HL-60 (cell line): ENCODE data around the gene MYLK4.

Experiments
- DNase-seq, 2 experiments: peaks; one replicate each; pipeline ENCODE4 v3.0.0-alpha.2; 2010 to 2020; ENCODE audit warnings: low read depth in 1 of 2, low spot score in 1 of 2
- H3K27ac ChIP-seq: fragments of 250-450 bp; sonication (Bioruptor Pico); replicated peaks from 2 replicates; pipeline ENCODE4 v1.5.1; 2020; ENCODE audit warnings: mild to moderate bottlenecking, moderate library complexity
- H3K27me3 ChIP-seq: fragments of 250-450 bp; sonication (Bioruptor Pico); 2 replicates; pipeline ENCODE4 v1.5.1; 2021; ENCODE audit warnings: mild to moderate bottlenecking, moderate library complexity; ENCODE audit not compliant: insufficient read depth, poor library complexity, severe bottlenecking
- H3K4me3 ChIP-seq: replicated peaks from 2 replicates; pipeline ENCODE4 v1.5.1; 2011; ENCODE audit warnings: mild to moderate bottlenecking, control low read depth, low read length; ENCODE audit not compliant: insufficient read depth
- GABPA ChIP-seq: IDR thresholded peaks from 2 replicates; pipeline ENCODE4 v1.6.1; 2012; ENCODE audit warnings: low read depth
- POLR2AphosphoS5 ChIP-seq: IDR thresholded peaks from 2 replicates; pipeline ENCODE4 v1.6.1; 2012; ENCODE audit warnings: low read depth
- SPI1 ChIP-seq: IDR thresholded peaks from 2 replicates; pipeline ENCODE4 v1.6.1; 2012; ENCODE audit warnings: low read depth, mild to moderate bottlenecking, borderline replicate concordance
- TF ChIP-seq, protein P1 (sequence below): IDR thresholded peaks from one replicate; pipeline ENCODE4 v1.5.1; 2011; ENCODE audit warnings: low read length, control low read depth, inconsistent platforms; ENCODE audit not compliant: insufficient read depth
- TF ChIP-seq, protein P2 (sequence below): IDR thresholded peaks from 2 replicates; pipeline ENCODE4 v1.6.1; 2012; ENCODE audit warnings: low read depth; ENCODE audit not compliant: insufficient replicate concordance

MYLK4 gene

DNA sequence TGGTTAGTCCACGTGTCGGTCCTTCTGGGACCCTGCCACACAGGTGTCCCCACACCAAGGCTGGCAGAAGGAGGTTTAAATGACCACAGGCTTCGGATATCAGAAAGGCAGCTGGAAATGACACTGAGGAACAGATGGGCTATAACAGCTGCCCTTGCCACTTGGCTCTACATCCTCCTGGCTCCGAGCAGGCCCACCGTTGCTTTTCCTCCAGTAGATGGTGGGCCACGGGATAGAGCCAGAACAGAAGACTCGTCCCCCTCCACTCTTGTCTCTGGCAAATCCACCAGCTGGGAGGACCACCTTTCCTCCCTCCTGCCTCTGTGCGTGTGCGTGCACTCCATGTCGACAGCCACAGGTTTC lies 32.1 kb upstream of the MYLK4 start:
- H3K27me3 ChIP-seq, result no peaks in the 10 kb centered on the region
- H3K4me3 ChIP-seq, result no peak overlapping the region
- no peak overlapping the region for H3K27ac ChIP-seq
- no peak for TF ChIP-seq GABPA
- TF ChIP-seq SPI1, result no peak
- TF ChIP-seq, protein P1, sequence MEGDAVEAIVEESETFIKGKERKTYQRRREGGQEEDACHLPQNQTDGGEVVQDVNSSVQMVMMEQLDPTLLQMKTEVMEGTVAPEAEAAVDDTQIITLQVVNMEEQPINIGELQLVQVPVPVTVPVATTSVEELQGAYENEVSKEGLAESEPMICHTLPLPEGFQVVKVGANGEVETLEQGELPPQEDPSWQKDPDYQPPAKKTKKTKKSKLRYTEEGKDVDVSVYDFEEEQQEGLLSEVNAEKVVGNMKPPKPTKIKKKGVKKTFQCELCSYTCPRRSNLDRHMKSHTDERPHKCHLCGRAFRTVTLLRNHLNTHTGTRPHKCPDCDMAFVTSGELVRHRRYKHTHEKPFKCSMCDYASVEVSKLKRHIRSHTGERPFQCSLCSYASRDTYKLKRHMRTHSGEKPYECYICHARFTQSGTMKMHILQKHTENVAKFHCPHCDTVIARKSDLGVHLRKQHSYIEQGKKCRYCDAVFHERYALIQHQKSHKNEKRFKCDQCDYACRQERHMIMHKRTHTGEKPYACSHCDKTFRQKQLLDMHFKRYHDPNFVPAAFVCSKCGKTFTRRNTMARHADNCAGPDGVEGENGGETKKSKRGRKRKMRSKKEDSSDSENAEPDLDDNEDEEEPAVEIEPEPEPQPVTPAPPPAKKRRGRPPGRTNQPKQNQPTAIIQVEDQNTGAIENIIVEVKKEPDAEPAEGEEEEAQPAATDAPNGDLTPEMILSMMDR, result no peak
- TF ChIP-seq, protein P2, sequence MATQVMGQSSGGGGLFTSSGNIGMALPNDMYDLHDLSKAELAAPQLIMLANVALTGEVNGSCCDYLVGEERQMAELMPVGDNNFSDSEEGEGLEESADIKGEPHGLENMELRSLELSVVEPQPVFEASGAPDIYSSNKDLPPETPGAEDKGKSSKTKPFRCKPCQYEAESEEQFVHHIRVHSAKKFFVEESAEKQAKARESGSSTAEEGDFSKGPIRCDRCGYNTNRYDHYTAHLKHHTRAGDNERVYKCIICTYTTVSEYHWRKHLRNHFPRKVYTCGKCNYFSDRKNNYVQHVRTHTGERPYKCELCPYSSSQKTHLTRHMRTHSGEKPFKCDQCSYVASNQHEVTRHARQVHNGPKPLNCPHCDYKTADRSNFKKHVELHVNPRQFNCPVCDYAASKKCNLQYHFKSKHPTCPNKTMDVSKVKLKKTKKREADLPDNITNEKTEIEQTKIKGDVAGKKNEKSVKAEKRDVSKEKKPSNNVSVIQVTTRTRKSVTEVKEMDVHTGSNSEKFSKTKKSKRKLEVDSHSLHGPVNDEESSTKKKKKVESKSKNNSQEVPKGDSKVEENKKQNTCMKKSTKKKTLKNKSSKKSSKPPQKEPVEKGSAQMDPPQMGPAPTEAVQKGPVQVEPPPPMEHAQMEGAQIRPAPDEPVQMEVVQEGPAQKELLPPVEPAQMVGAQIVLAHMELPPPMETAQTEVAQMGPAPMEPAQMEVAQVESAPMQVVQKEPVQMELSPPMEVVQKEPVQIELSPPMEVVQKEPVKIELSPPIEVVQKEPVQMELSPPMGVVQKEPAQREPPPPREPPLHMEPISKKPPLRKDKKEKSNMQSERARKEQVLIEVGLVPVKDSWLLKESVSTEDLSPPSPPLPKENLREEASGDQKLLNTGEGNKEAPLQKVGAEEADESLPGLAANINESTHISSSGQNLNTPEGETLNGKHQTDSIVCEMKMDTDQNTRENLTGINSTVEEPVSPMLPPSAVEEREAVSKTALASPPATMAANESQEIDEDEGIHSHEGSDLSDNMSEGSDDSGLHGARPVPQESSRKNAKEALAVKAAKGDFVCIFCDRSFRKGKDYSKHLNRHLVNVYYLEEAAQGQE, result no peak
- TF ChIP-seq POLR2AphosphoS5, result no peak
- no peak for DNase-seq

DNA sequence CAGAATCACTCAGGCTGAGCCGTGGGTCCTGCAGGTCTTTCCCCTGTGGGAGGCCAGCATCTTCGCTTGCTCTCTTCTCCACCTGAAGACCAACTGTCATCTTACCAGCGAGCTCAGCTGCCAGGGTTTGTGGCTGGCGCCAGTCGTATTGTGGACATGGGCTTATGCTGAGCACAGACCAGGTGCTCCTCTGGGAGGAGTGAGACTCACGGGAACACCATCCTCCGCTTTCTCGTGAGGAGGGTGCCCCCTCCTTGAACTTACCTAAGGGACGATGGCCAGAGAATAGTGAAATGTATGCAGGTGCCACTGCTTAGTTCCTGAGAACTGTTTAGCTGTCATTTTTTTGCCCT lies 31.6 kb upstream of the MYLK4 start:
- DNase-seq, result no peak
- Histone ChIP-seq H3K4me3 (no peak overlapping the region), H3K27me3 (no peaks in the 10 kb centered on the region)

DNA sequence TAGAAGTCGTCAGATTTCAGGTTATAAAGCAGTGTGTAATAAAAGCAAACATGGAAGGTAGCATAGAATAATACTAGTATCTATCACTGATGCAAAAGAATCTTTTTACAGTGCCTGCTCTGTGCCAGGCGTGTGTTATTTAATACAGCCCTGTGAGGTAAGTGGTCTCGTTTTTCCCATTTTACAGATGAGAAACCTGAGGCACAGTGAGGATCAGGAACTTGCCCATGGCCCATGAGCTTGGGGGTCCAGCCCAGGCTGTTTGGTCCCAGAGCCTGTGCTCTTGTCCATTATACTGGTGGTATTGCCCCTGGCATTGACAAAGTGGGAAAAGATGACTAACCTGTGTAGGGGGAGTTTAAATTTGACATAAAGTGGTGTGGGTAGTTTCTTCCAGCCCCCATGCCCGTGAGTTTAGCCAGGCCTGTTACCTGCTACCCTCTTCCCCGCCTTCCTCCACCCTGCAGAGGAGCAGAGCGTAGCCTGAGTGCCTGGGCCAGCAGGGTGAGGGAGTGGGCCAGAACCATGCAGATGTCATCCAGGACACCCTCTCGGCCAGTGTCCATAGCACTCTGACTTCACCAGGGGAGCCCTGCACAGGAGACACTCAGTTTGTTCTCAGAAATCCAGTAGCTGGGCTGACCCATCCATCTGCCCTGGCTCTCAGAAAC lies 31.1 kb upstream of the MYLK4 start:
- no peak for DNase-seq
- TF ChIP-seq, protein P2, result no peak
- TF ChIP-seq SPI1, result no peak
- no peak for TF ChIP-seq GABPA
- no peak for TF ChIP-seq POLR2AphosphoS5
- TF ChIP-seq, protein P1, result no peak
- Histone ChIP-seq H3K4me3 (no peak overlapping the region), H3K27me3 (no peaks in the 10 kb centered on the region), H3K27ac (no peak overlapping the region)

More for the DNA sequence above, 31.6 kb upstream of the MYLK4 start:
- H3K27ac ChIP-seq, result no peak overlapping the region
- TF ChIP-seq POLR2AphosphoS5, result no peak
- no peak for TF ChIP-seq SPI1
- no peak for TF ChIP-seq GABPA
- TF ChIP-seq, protein P1, result no peak
- TF ChIP-seq, protein P2, result no peak
